ENCODE data around the gene NEK5. TPM values are rescaled to one million over a fixed set of nuclear protein-coding genes. Genes with fewer than 3 reads are reported as not detected.

Gene NEK5
- polyA plus RNA-seq, 1 donor (not counting 4 experiments of a cell fraction or from before 2014, with no cell fraction given), result 0.21 TPM

- Histone ChIP-seq H3K4me2 (ENCODE audit: control insufficient read depth, extremely low read depth, insufficient read depth, low read depth, low read length) (no peak overlapping the region), H3K36me3 (ENCODE audit: control insufficient read depth in 2 of 2, extremely low read depth in 1 of 2, insufficient read depth in 2 of 2, low read length in 2 of 2) (peaks cover 5 to 8% of the 10 kb centered on the region in 2 experiments), H3K79me2 (ENCODE audit: control insufficient read depth, insufficient read depth, low read length) (no peaks in the 10 kb centered on the region), H3K4me1 (ENCODE audit: control insufficient read depth, extremely low read depth, insufficient read depth, low read length) (peaks cover 22% of the 10 kb centered on the region), H2AFZ (ENCODE audit: control insufficient read depth, low read length) (no peak overlapping the region), H3K27ac (ENCODE audit: control insufficient read depth, insufficient read depth, low read length) (no peak overlapping the region), H3K27me3 (ENCODE audit: control insufficient read depth, extremely low read depth, insufficient read depth, low read length) (no peaks in the 10 kb centered on the region), H3K9me1 (ENCODE audit: control insufficient read depth, extremely low read depth, insufficient read depth, low read length) (no peaks in the 10 kb centered on the region), H3K4me3 (ENCODE audit: control insufficient read depth in 2 of 3, extremely low read depth in 1 of 3, insufficient read depth in 2 of 3, low read depth in 1 of 3, low read length in 3 of 3) (no peak overlapping the region), H4K20me1 (ENCODE audit: control insufficient read depth, extremely low read depth, insufficient read depth, low read length) (no peaks in the 10 kb centered on the region), H3K9ac (ENCODE audit: control insufficient read depth, extremely low read depth, insufficient read depth, low read length) (no peak overlapping the region), H3K9me3 (ENCODE audit: control insufficient read depth, low read depth, low read length) (no peaks in the 10 kb centered on the region)
- no peak for DNase-seq (ENCODE audit: low read depth, low spot score)
- TF ChIP-seq EZH2 (IDR thresholded peaks at IDR 0.05; ENCODE audit: low read length) (no peak), CTCF (optimal IDR thresholded peaks at IDR 0.05 in 1 of 3, IDR thresholded peaks at IDR 0.05 in 1 of 3, conservative IDR thresholded peaks at IDR 0.05 in 1 of 3; ENCODE audit: extremely low read depth in 1 of 3, insufficient read depth in 2 of 3, low read length in 3 of 3) (no peak)
- FAIRE-seq, result no peak
- dilution Hi-C loops (cut with MboI; ENCODE audit: extremely low pct_ligation_motif_present, low sequenced_read_pairs), result no loop called here
Observed at GRCh38 chr13:52130641-52131040, 1.8 kb upstream of the NEK5 start.

- Histone ChIP-seq H3K79me2 (ENCODE audit: control insufficient read depth, insufficient read depth, low read length) (no peaks in the 10 kb centered on the region), H3K36me3 (ENCODE audit: control insufficient read depth in 2 of 2, extremely low read depth in 1 of 2, insufficient read depth in 2 of 2, low read length in 2 of 2) (peaks cover 5 to 8% of the 10 kb centered on the region in 2 experiments), H3K4me1 (ENCODE audit: control insufficient read depth, extremely low read depth, insufficient read depth, low read length) (peaks cover 22% of the 10 kb centered on the region), H4K20me1 (ENCODE audit: control insufficient read depth, extremely low read depth, insufficient read depth, low read length) (no peaks in the 10 kb centered on the region), H3K9me1 (ENCODE audit: control insufficient read depth, extremely low read depth, insufficient read depth, low read length) (no peaks in the 10 kb centered on the region), H3K9me3 (ENCODE audit: control insufficient read depth, low read depth, low read length) (no peaks in the 10 kb centered on the region), H3K4me3 (ENCODE audit: control insufficient read depth in 2 of 3, extremely low read depth in 1 of 3, insufficient read depth in 2 of 3, low read depth in 1 of 3, low read length in 3 of 3) (peak overlapping the region; percentile 63 to 70 (median 69)), H3K9ac (ENCODE audit: control insufficient read depth, extremely low read depth, insufficient read depth, low read length) (peak overlapping the region; percentile 47), H3K4me2 (ENCODE audit: control insufficient read depth, extremely low read depth, insufficient read depth, low read depth, low read length) (peak overlapping the region; percentile 95), H3K27ac (ENCODE audit: control insufficient read depth, insufficient read depth, low read length) (no peak overlapping the region), H2AFZ (ENCODE audit: control insufficient read depth, low read length) (peak overlapping the region; percentile 77), H3K27me3 (ENCODE audit: control insufficient read depth, extremely low read depth, insufficient read depth, low read length) (no peaks in the 10 kb centered on the region)
- no peak for TF ChIP-seq EZH2 (IDR thresholded peaks at IDR 0.05; ENCODE audit: low read length)
- TF ChIP-seq CTCF (optimal IDR thresholded peaks at IDR 0.05 in 1 of 3, IDR thresholded peaks at IDR 0.05 in 1 of 3, conservative IDR thresholded peaks at IDR 0.05 in 1 of 3; ENCODE audit: extremely low read depth in 1 of 3, insufficient read depth in 2 of 3, low read length in 3 of 3), result peak; percentile 71 to 82 (median 74)
- dilution Hi-C loops (cut with MboI; ENCODE audit: extremely low pct_ligation_motif_present, low sequenced_read_pairs), result no loop called here
- DNase-seq (ENCODE audit: low read depth, low spot score), result no peak
- peak; percentile 78 for FAIRE-seq
Observed at GRCh38 chr13:52127783-52128702, 830 bp downstream of the NEK5 start.
